ENCODE data around the gene ZNF385C. TPM values are rescaled to one million over a fixed set of nuclear protein-coding genes. Genes with fewer than 3 reads are reported as not detected.

The ZNF385C gene
- total RNA-seq, 1 experiment from 2014 or later, result 1.9 TPM

- in situ Hi-C loops (cut with HindIII; ENCODE audit: low sequenced_read_pairs), result no loop called here
- DNase-seq (ENCODE audit: low spot score), result no peak
Observed at GRCh38 chr17:42059815-42060214, 38.5 kb downstream of the ZNF385C start.

- in situ Hi-C loops (cut with HindIII; ENCODE audit: low sequenced_read_pairs), result no loop called here
- DNase-seq (ENCODE audit: low spot score), result no peak
Observed at GRCh38 chr17:42058063-42058462, 40.2 kb downstream of the ZNF385C start.

- in situ Hi-C loops (cut with HindIII; ENCODE audit: low sequenced_read_pairs), result no loop called here
Observed at GRCh38 chr17:42056635-42057034, 41.6 kb downstream of the ZNF385C start.

GRCh38 chr17:42055496-42055895 lies 42.8 kb downstream of the ZNF385C start:
- in situ Hi-C loops (cut with HindIII; ENCODE audit: low sequenced_read_pairs), result no loop called here
- DNase-seq (ENCODE audit: low spot score), result no peak

More at GRCh38 chr17:42056635-42057034, 41.6 kb downstream of the ZNF385C start:
- DNase-seq (ENCODE audit: low spot score), result no peak

- DNase-seq (ENCODE audit: low spot score), result no peak
- in situ Hi-C loops (cut with HindIII; ENCODE audit: low sequenced_read_pairs), result no loop called here
Observed at GRCh38 chr17:42055027-42055426, 43.2 kb downstream of the ZNF385C start.

- DNase-seq (ENCODE audit: low spot score), result no peak
- in situ Hi-C loops (cut with HindIII; ENCODE audit: low sequenced_read_pairs), result no loop called here
Observed at GRCh38 chr17:42053731-42054500, 44.4 kb downstream of the ZNF385C start.

- in situ Hi-C loops (cut with HindIII; ENCODE audit: low sequenced_read_pairs), result no loop called here
- DNase-seq (ENCODE audit: low spot score), result no peak
Observed at GRCh38 chr17:42052346-42052877, 45.9 kb downstream of the ZNF385C start.

GRCh38 chr17:42051645-42052044 lies 46.6 kb downstream of the ZNF385C start:
- in situ Hi-C loops (cut with HindIII; ENCODE audit: low sequenced_read_pairs), result no loop called here
- no peak for DNase-seq (ENCODE audit: low spot score)

GRCh38 chr17:42051013-42051400 lies 47.3 kb downstream of the ZNF385C start:
- no peak for DNase-seq (ENCODE audit: low spot score)
- in situ Hi-C loops (cut with HindIII; ENCODE audit: low sequenced_read_pairs), result no loop called here

- DNase-seq (ENCODE audit: low spot score), result peak; percentile 68
Observed at GRCh38 chr17:42050393-42051012, 47.8 kb downstream of the ZNF385C start, which contains the start of gene C17orf113. Gene C17orf113 (minus strand): TSS chr17:42050601. CDS start chr17:42043376, 7,225 bp downstream.

GRCh38 chr17:42049834-42050392 lies 48.4 kb downstream of the ZNF385C start:
- in situ Hi-C loops (cut with HindIII; ENCODE audit: low sequenced_read_pairs), result no loop called here

More at GRCh38 chr17:42050393-42051012, 47.8 kb downstream of the ZNF385C start, which contains the start of gene C17orf113:
- in situ Hi-C loops (cut with HindIII; ENCODE audit: low sequenced_read_pairs), result no loop called here

GRCh38 chr17:42047343-42047742 lies 50.9 kb downstream of the ZNF385C start:
- no peak for DNase-seq (ENCODE audit: low spot score)
- in situ Hi-C loops (cut with HindIII; ENCODE audit: low sequenced_read_pairs), result no loop called here

More at GRCh38 chr17:42049834-42050392, 48.4 kb downstream of the ZNF385C start:
- peak; percentile 37 for DNase-seq (ENCODE audit: low spot score)

GRCh38 chr17:42045719-42046118 lies 52.6 kb downstream of the ZNF385C start:
- no peak for DNase-seq (ENCODE audit: low spot score)
- in situ Hi-C loops (cut with HindIII; ENCODE audit: low sequenced_read_pairs), result no loop called here

- DNase-seq (ENCODE audit: low spot score), result no peak
- in situ Hi-C loops (cut with HindIII; ENCODE audit: low sequenced_read_pairs), result no loop called here
Observed at GRCh38 chr17:42042598-42043319, 55.5 kb downstream of the ZNF385C start.

- in situ Hi-C loops (cut with HindIII; ENCODE audit: low sequenced_read_pairs), result no loop called here
- DNase-seq (ENCODE audit: low spot score), result no peak
Observed at GRCh38 chr17:42041619-42042018, 56.7 kb downstream of the ZNF385C start.

- DNase-seq (ENCODE audit: low spot score), result no peak
- in situ Hi-C loops (cut with HindIII; ENCODE audit: low sequenced_read_pairs), result no loop called here
Observed at GRCh38 chr17:42040818-42041217, 57.5 kb downstream of the ZNF385C start.

GRCh38 chr17:42039794-42040763 lies 58.2 kb downstream of the ZNF385C start:
- peak; percentile 47 for DNase-seq (ENCODE audit: low spot score)
- in situ Hi-C loops (cut with HindIII; ENCODE audit: low sequenced_read_pairs), result no loop called here
